Measurements from ENCODE around the gene MLLT3. TPM values are rescaled to one million over a fixed set of nuclear protein-coding genes. Genes with fewer than 3 reads are reported as not detected.

Gene MLLT3
- total RNA-seq, 4 donors from 2014 or later: 9.4 to 38.2 (median 30.2) TPM

DNA sequence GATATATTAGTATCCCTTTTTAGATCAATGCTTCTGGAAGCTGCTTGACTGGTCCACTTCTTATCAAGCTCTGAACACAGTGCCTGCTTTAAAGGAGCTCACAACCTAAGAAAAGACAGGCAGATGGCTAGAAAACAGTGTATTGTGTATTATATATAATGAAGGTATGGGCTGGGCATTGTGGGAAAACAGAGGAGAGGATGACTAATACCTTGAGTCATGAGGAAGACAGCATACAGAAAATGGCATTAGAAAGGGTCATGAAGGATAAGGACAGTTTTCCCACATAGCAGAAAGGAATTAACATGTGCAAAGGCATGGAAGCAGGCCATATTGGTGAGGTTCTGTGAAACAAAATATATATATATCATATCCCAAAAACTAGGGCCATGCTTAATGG is 309.6 kb downstream of the MLLT3 start:
- no peaks in the 10 kb centered on the region for H3K9me3 ChIP-seq
- intact Hi-C loops (cut with DNase I; ENCODE audit: low total_unique reads): no loop called here
- H3K27ac ChIP-seq: no peak overlapping the region
- in situ Hi-C loops (cut with MboI; ENCODE audit: low pct_ligation_motif_present in 1 of 4, low pct_unique_long_range_greater_than_20kb in 1 of 4, low sequenced_read_pairs in 3 of 4): no loop called here
- DNase-seq: no peak
- no peaks in the 10 kb centered on the region for H3K27me3 ChIP-seq
- TF ChIP-seq EP300 (IDR thresholded peaks at IDR 0.05; ENCODE audit: low read depth) (no peak), POLR2A (IDR thresholded peaks at IDR 0.05) (no peak), CTCF (IDR thresholded peaks at IDR 0.05) (no peak), POLR2AphosphoS5 (IDR thresholded peaks at IDR 0.05) (no peak)
- peaks cover 0 to 4% (median 0%) of the 10 kb centered on the region in 4 donors for H3K4me1 ChIP-seq
- H3K36me3 ChIP-seq: no peaks in the 10 kb centered on the region
- no peak overlapping the region for H3K4me3 ChIP-seq

GRCh38 chr9:20310024-20310423 is 312.3 kb downstream of the MLLT3 start:
- TF ChIP-seq EP300 (IDR thresholded peaks at IDR 0.05; ENCODE audit: low read depth): no peak
- no peak for TF ChIP-seq POLR2A (IDR thresholded peaks at IDR 0.05)
- no peak for TF ChIP-seq POLR2AphosphoS5 (IDR thresholded peaks at IDR 0.05)
- TF ChIP-seq CTCF (IDR thresholded peaks at IDR 0.05): no peak
- 97 to 100% methylated on average over 1 to 2 of the region's 2 CpGs for WGBS, 2 donors (ENCODE audit: low coverage in 1 of 2)
- Histone ChIP-seq H3K27me3 (no peaks in the 10 kb centered on the region), H3K4me3 (no peak overlapping the region), H3K27ac (no peak overlapping the region), H3K4me1 (no peaks in the 10 kb centered on the region), H3K36me3 (no peaks in the 10 kb centered on the region), H3K9me3 (no peaks in the 10 kb centered on the region)
- DNase-seq: no peak
- in situ Hi-C loops (cut with MboI; ENCODE audit: low pct_ligation_motif_present in 1 of 4, low pct_unique_long_range_greater_than_20kb in 1 of 4, low sequenced_read_pairs in 3 of 4): no loop called here
- intact Hi-C loops (cut with DNase I; ENCODE audit: low total_unique reads): no loop called here

DNA sequence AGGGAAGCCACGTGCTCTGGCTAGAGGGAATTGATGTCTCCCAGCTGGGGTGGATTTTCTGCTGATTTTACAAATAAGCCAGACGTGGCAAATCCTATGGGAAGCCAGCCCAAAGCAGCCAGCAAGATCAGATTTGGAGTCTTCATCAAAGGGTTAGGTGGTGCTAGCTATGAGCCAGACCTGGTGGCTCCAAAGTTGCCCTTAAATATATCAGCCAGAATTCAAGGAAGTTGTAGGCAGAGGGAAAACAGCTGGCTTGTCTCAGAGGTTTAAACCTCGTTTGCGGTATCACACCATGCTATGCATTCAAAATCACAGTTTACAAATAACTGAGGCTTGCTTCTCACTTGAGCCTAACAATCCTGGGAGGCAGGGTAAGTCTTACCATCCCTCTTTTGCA is 313.2 kb downstream of the MLLT3 start:
- in situ Hi-C loops (cut with MboI; ENCODE audit: low pct_ligation_motif_present in 1 of 4, low pct_unique_long_range_greater_than_20kb in 1 of 4, low sequenced_read_pairs in 3 of 4): no loop called here
- no peak for DNase-seq
- TF ChIP-seq CTCF (IDR thresholded peaks at IDR 0.05) (no peak), EP300 (IDR thresholded peaks at IDR 0.05; ENCODE audit: low read depth) (no peak), POLR2A (IDR thresholded peaks at IDR 0.05) (no peak), POLR2AphosphoS5 (IDR thresholded peaks at IDR 0.05) (no peak)
- Histone ChIP-seq H3K36me3 (no peaks in the 10 kb centered on the region), H3K9me3 (no peaks in the 10 kb centered on the region), H3K27me3 (no peaks in the 10 kb centered on the region), H3K27ac (no peak overlapping the region), H3K4me1 (no peaks in the 10 kb centered on the region), H3K4me3 (no peak overlapping the region)
- whole genome bisulfite sequencing, 2 donors (ENCODE audit: low coverage in 1 of 2): 71 to 74% methylated on average over 2 to 4 of the region's 4 CpGs
- intact Hi-C loops (cut with DNase I; ENCODE audit: low total_unique reads): no loop called here

GRCh38 chr9:20307621-20308020 is 314.7 kb downstream of the MLLT3 start:
- Histone ChIP-seq H3K27ac (no peak overlapping the region), H3K4me1 (no peaks in the 10 kb centered on the region), H3K27me3 (no peaks in the 10 kb centered on the region), H3K9me3 (no peaks in the 10 kb centered on the region), H3K36me3 (no peaks in the 10 kb centered on the region), H3K4me3 (no peak overlapping the region)
- WGBS, 2 donors (ENCODE audit: low coverage in 1 of 2): 67% methylated on average over 7 of the region's 7 CpGs; no CpG with 5 or more reads in 1 of the 2 donors
- in situ Hi-C loops (cut with MboI; ENCODE audit: low pct_ligation_motif_present in 1 of 4, low pct_unique_long_range_greater_than_20kb in 1 of 4, low sequenced_read_pairs in 3 of 4): no loop called here
- no peak for TF ChIP-seq POLR2A (IDR thresholded peaks at IDR 0.05)
- no peak for TF ChIP-seq EP300 (IDR thresholded peaks at IDR 0.05; ENCODE audit: low read depth)
- TF ChIP-seq CTCF (IDR thresholded peaks at IDR 0.05): no peak
- no peak for TF ChIP-seq POLR2AphosphoS5 (IDR thresholded peaks at IDR 0.05)
- intact Hi-C loops (cut with DNase I; ENCODE audit: low total_unique reads): no loop called here
- DNase-seq: no peak
